ENCODE data around the gene CFH.

GRCh38 chr1:196649990-196650389 lies 1.9 kb upstream of the CFH start:
- TF ChIP-seq POLR2AphosphoS5 (IDR thresholded peaks at IDR 0.05; ENCODE audit: borderline replicate concordance, low read depth, low read length) = no peak
- TF ChIP-seq EZH2 (IDR thresholded peaks at IDR 0.05) = no peak
- TF ChIP-seq FOXP2 (optimal IDR thresholded peaks at IDR 0.05; ENCODE audit: control extremely low read depth, extremely low read length, insufficient read depth) = no peak
